ENCODE data around the gene VSTM2L. TPM values are rescaled to one million over a fixed set of nuclear protein-coding genes. Genes with fewer than 3 reads are reported as not detected.

Gene VSTM2L
- total RNA-seq, 2 donors from 2014 or later, result 31.3 to 69.5 TPM

- Histone ChIP-seq H3K27me3 (replicated peaks; ENCODE audit: insufficient read depth) (no peaks in the 10 kb centered on the region), H3K27ac (no peak overlapping the region), H3K9me3 (no peaks in the 10 kb centered on the region), H3K4me3 (no peak overlapping the region), H3K4me1 (replicated peaks) (peaks cover 4% of the 10 kb centered on the region), H3K36me3 (no peaks in the 10 kb centered on the region)
- no peak for DNase-seq (ENCODE audit: low spot score)
- no peak for TF ChIP-seq POLR2AphosphoS5 (IDR thresholded peaks at IDR 0.05)
- no peak for TF ChIP-seq POLR2A (IDR thresholded peaks at IDR 0.05)
- WGBS, result 93% methylated on average over 4 of the region's 4 CpGs
- intact Hi-C loops (cut with DNase I), result no loop called here
These were observed 8.5 kb upstream of the VSTM2L start for GRCh38 chr20:37894454-37894853.

- intact Hi-C loops (cut with DNase I), result no loop called here
- Histone ChIP-seq H3K27me3 (replicated peaks; ENCODE audit: insufficient read depth) (no peaks in the 10 kb centered on the region), H3K9me3 (no peaks in the 10 kb centered on the region), H3K27ac (no peak overlapping the region), H3K4me1 (replicated peaks) (peaks cover 4% of the 10 kb centered on the region), H3K36me3 (no peaks in the 10 kb centered on the region), H3K4me3 (no peak overlapping the region)
- 48% methylated on average over 6 of the region's 6 CpGs for WGBS
- TF ChIP-seq POLR2AphosphoS5 (IDR thresholded peaks at IDR 0.05) (no peak), CTCF (IDR thresholded peaks at IDR 0.05) (no peak), POLR2A (IDR thresholded peaks at IDR 0.05) (no peak)
- no peak for DNase-seq (ENCODE audit: low spot score)
These were observed 7.8 kb upstream of the VSTM2L start for GRCh38 chr20:37895166-37895565.

- TF ChIP-seq POLR2AphosphoS5 (IDR thresholded peaks at IDR 0.05) (no peak), POLR2A (IDR thresholded peaks at IDR 0.05) (no peak), CTCF (IDR thresholded peaks at IDR 0.05) (no peak)
- Histone ChIP-seq H3K9me3 (no peaks in the 10 kb centered on the region), H3K36me3 (no peaks in the 10 kb centered on the region), H3K27ac (no peak overlapping the region), H3K27me3 (replicated peaks; ENCODE audit: insufficient read depth) (no peaks in the 10 kb centered on the region), H3K4me1 (replicated peaks) (peaks cover 4% of the 10 kb centered on the region), H3K4me3 (no peak overlapping the region)
- intact Hi-C loops (cut with DNase I), result no loop called here
- DNase-seq (ENCODE audit: low spot score), result no peak
- 69% methylated on average over 12 of the region's 12 CpGs for WGBS
These were observed 5.9 kb upstream of the VSTM2L start for GRCh38 chr20:37896932-37897548.

GRCh38 chr20:37898233-37899104 is 4.5 kb upstream of the VSTM2L start:
- no peaks in the 10 kb centered on the region for H3K36me3 ChIP-seq
- intact Hi-C loops (cut with DNase I), result no loop called here
- peaks cover 4% of the 10 kb centered on the region for H3K4me1 ChIP-seq (replicated peaks)
- no peak overlapping the region for H3K4me3 ChIP-seq
- H3K27ac ChIP-seq, result no peak overlapping the region
- DNase-seq (ENCODE audit: low spot score), result peak; percentile 32
- no peaks in the 10 kb centered on the region for H3K27me3 ChIP-seq (replicated peaks; ENCODE audit: insufficient read depth)
- WGBS, result 15% methylated on average over 10 of the region's 10 CpGs
- no peaks in the 10 kb centered on the region for H3K9me3 ChIP-seq
- TF ChIP-seq POLR2AphosphoS5 (IDR thresholded peaks at IDR 0.05), result peak; percentile 40
- no peak for TF ChIP-seq POLR2A (IDR thresholded peaks at IDR 0.05)

- Histone ChIP-seq H3K36me3 (no peaks in the 10 kb centered on the region), H3K27me3 (replicated peaks; ENCODE audit: insufficient read depth) (no peaks in the 10 kb centered on the region), H3K9me3 (no peaks in the 10 kb centered on the region), H3K4me1 (replicated peaks) (peaks cover 4% of the 10 kb centered on the region), H3K27ac (no peak overlapping the region), H3K4me3 (no peak overlapping the region)
- no peak for DNase-seq (ENCODE audit: low spot score)
- intact Hi-C loops (cut with DNase I), result loop anchor here (5.0 kb wide), 1 partner anchor 93 kb away; no protein-coding TSS in a partner anchor
- 63% methylated on average over 8 of the region's 8 CpGs for WGBS
- TF ChIP-seq POLR2AphosphoS5 (IDR thresholded peaks at IDR 0.05), result no peak
- no peak for TF ChIP-seq CTCF (IDR thresholded peaks at IDR 0.05)
- no peak for TF ChIP-seq POLR2A (IDR thresholded peaks at IDR 0.05)
These were observed 3.6 kb upstream of the VSTM2L start for GRCh38 chr20:37899105-37900045.
